Measurements from ENCODE around the gene SCN3A. TPM values are rescaled to one million over a fixed set of nuclear protein-coding genes. Genes with fewer than 3 reads are reported as not detected.

The SCN3A gene
- polyA plus RNA-seq, 1 donor from 2014 or later, result 161 TPM

DNA sequence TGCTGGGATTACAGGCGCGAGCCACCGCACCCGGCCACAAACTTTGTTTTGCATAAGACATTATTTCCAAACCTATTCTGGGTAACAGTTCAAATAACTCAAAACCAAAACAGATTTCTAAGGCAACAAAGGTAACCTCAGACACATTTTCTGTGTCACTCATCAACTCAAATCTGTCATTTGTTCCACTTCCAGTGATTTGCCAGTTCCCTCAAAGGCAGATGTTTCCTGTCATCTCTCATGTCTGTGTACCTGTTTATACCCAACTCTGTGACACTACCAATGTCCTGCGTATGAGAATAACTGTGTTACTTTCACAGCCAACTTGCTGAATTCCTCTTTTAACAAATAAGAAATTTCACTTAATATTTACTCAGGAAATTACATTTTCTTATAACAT is 54.4 kb downstream of the SCN3A start:
- H3K27me3 ChIP-seq (ENCODE audit: insufficient read depth, low read depth, low read length), result no peaks in the 10 kb centered on the region
- no peaks in the 10 kb centered on the region for H3F3A ChIP-seq (ENCODE audit: insufficient read depth, low read length, poor library complexity, severe bottlenecking)
- H3K9me3 ChIP-seq (ENCODE audit: low read length), result no peaks in the 10 kb centered on the region
- peaks cover 8% of the 10 kb centered on the region for H3K36me3 ChIP-seq (ENCODE audit: insufficient read depth, low read length)
- no peak overlapping the region for H2AFZ ChIP-seq (ENCODE audit: low read depth, low read length)
- no peak overlapping the region for H3K4me3 ChIP-seq (ENCODE audit: low read length)
- no peak overlapping the region for H3K27ac ChIP-seq (ENCODE audit: low read length)
- H3K4me2 ChIP-seq (ENCODE audit: low read length), result no peak overlapping the region
- no peaks in the 10 kb centered on the region for H3K9me2 ChIP-seq (ENCODE audit: insufficient read depth, low read length)
- no peak overlapping the region for H3K9ac ChIP-seq (ENCODE audit: low read length)
- TF ChIP-seq CTCF (IDR thresholded peaks at IDR 0.05; ENCODE audit: poor library complexity, severe bottlenecking) (no peak), EZH2 (IDR thresholded peaks at IDR 0.05; ENCODE audit: borderline replicate concordance, insufficient read depth, low read length, poor library complexity, severe bottlenecking) (no peak), SMC3 (conservative IDR thresholded peaks at IDR 0.05; ENCODE audit: poor library complexity) (no peak), EP300 (conservative IDR thresholded peaks at IDR 0.05; ENCODE audit: poor library complexity, severe bottlenecking) (no peak), TAF1 (IDR thresholded peaks at IDR 0.05; ENCODE audit: low read depth) (no peak), RAD21 (conservative IDR thresholded peaks at IDR 0.05) (no peak), POLR2AphosphoS5 (IDR thresholded peaks at IDR 0.05) (no peak), MXI1 (conservative IDR thresholded peaks at IDR 0.05; ENCODE audit: poor library complexity, severe bottlenecking) (no peak)
- TF ChIP-seq, protein P1, sequence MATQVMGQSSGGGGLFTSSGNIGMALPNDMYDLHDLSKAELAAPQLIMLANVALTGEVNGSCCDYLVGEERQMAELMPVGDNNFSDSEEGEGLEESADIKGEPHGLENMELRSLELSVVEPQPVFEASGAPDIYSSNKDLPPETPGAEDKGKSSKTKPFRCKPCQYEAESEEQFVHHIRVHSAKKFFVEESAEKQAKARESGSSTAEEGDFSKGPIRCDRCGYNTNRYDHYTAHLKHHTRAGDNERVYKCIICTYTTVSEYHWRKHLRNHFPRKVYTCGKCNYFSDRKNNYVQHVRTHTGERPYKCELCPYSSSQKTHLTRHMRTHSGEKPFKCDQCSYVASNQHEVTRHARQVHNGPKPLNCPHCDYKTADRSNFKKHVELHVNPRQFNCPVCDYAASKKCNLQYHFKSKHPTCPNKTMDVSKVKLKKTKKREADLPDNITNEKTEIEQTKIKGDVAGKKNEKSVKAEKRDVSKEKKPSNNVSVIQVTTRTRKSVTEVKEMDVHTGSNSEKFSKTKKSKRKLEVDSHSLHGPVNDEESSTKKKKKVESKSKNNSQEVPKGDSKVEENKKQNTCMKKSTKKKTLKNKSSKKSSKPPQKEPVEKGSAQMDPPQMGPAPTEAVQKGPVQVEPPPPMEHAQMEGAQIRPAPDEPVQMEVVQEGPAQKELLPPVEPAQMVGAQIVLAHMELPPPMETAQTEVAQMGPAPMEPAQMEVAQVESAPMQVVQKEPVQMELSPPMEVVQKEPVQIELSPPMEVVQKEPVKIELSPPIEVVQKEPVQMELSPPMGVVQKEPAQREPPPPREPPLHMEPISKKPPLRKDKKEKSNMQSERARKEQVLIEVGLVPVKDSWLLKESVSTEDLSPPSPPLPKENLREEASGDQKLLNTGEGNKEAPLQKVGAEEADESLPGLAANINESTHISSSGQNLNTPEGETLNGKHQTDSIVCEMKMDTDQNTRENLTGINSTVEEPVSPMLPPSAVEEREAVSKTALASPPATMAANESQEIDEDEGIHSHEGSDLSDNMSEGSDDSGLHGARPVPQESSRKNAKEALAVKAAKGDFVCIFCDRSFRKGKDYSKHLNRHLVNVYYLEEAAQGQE (IDR thresholded peaks at IDR 0.05; ENCODE audit: borderline replicate concordance), result no peak
- H3K79me2 ChIP-seq (replicated peaks; ENCODE audit: insufficient read depth, low read length), result no peaks in the 10 kb centered on the region
- no peaks in the 10 kb centered on the region for H4K20me1 ChIP-seq (ENCODE audit: insufficient read depth)

DNA sequence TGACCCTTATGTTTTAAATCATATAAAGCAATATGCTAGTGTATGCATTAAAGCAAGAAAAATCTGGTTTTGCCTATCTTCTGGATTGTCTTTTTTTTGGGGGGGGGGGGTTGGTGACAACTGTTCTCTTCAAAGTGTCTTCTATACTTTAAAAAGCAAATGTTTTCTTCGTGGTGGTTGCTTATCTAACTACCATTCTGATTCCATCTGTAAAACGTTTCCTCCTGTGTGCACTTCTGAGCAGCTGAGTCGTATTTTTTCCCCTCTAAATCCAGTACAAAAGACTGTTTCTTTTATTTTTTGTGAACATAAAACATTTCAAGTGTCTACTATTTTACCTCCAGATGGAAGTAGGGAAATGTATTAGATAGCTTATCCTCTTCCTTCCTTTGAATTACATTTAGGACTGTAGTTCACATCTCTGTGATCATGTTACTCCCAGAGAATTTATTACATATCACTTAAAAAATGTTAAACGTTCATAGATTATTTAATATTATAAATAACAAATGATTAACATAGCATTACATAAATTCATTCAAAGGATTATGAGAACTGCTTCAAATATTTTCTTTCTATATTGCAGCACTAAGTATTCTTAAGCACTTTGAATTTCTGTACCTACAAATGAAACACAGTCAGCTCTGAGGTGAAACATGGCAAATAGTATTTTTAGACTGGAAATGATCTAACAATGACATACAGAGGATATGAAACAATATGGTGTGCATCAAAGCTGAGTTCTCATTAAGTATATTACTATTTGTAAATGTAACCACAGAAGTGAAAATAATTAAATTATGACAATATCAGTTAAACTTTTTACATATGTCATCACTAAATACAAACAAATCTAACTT is 56.4 kb downstream of the SCN3A start:
- Histone ChIP-seq H3K9ac (ENCODE audit: low read length) (no peak overlapping the region), H3F3A (ENCODE audit: insufficient read depth, low read length, poor library complexity, severe bottlenecking) (no peaks in the 10 kb centered on the region), H3K27ac (ENCODE audit: low read length) (no peak overlapping the region), H3K9me3 (ENCODE audit: low read length) (no peaks in the 10 kb centered on the region), H3K9me2 (ENCODE audit: insufficient read depth, low read length) (no peaks in the 10 kb centered on the region), H3K4me2 (ENCODE audit: low read length) (no peak overlapping the region), H3K79me2 (replicated peaks; ENCODE audit: insufficient read depth, low read length) (no peaks in the 10 kb centered on the region), H3K4me3 (ENCODE audit: low read length) (no peak overlapping the region), H4K20me1 (ENCODE audit: insufficient read depth) (no peaks in the 10 kb centered on the region), H2AFZ (ENCODE audit: low read depth, low read length) (no peak overlapping the region), H3K36me3 (ENCODE audit: insufficient read depth, low read length) (peaks cover 11% of the 10 kb centered on the region), H3K27me3 (ENCODE audit: insufficient read depth, low read depth, low read length) (no peaks in the 10 kb centered on the region)
- TF ChIP-seq SMC3 (conservative IDR thresholded peaks at IDR 0.05; ENCODE audit: poor library complexity) (no peak), TAF1 (IDR thresholded peaks at IDR 0.05; ENCODE audit: low read depth) (no peak), MXI1 (conservative IDR thresholded peaks at IDR 0.05; ENCODE audit: poor library complexity, severe bottlenecking) (no peak), RAD21 (conservative IDR thresholded peaks at IDR 0.05) (no peak), POLR2AphosphoS5 (IDR thresholded peaks at IDR 0.05) (no peak), EZH2 (IDR thresholded peaks at IDR 0.05; ENCODE audit: borderline replicate concordance, insufficient read depth, low read length, poor library complexity, severe bottlenecking) (no peak), EP300 (conservative IDR thresholded peaks at IDR 0.05; ENCODE audit: poor library complexity, severe bottlenecking) (no peak), CTCF (IDR thresholded peaks at IDR 0.05; ENCODE audit: poor library complexity, severe bottlenecking) (no peak)
- TF ChIP-seq, protein P1 (IDR thresholded peaks at IDR 0.05; ENCODE audit: borderline replicate concordance), result no peak

Measured in neural cell (in vitro differentiated cells).